Measurements from ENCODE around the gene AUNIP. TPM values are rescaled to one million over a fixed set of nuclear protein-coding genes. Genes with fewer than 3 reads are reported as not detected.

Gene AUNIP
- total RNA-seq, 1 donor from 2014 or later = 0.26 TPM

DNA sequence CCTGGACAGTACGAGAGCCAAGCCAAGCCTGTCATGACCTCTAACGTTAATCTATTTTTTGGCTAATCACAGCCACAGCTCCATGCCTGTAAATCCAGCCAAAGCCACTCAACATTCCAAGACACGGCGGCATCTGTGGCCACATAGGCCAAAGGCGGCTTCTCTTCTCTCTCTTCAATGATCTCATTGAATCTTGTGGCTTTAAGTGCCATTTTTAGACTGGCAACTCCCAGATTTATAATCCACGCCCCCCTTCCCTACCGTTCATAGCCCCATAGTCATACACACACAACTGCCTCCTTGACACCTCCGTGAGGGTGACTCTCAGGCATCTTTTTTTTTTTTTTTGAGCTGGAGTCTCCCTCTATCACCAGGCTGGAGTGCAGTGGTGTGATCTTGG is 64.9 kb downstream of the AUNIP start:
- no peak for DNase-seq (ENCODE audit: low spot score)

DNA sequence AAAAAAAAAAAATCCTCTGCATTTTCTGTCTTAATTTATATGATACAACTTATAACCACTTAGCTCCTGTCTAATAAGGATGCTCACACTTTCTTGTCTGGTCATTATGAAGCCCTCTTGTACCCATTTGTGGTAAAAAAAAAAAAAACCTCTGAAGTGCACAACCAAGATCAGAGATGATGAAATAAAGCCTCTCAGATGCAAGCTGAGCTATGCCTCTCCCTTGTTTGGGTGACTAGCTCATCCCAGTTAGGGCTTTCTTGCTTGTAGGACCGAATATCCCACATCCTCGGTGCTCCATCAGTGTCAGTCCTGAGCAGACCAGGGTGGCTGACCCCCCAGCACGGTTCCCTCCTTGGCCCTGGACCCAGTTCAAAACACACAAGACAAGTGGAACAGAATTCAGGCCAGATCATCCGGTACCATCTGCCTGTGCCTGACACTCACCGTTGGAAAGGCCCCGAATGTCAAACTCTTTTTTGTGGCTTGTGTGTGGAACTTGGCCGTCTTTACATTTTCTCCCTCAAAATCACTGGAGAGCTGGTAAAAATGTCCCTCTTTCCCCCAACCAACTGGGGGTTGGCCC is 65.6 kb downstream of the AUNIP start:
- no peak for DNase-seq (ENCODE audit: low spot score)

DNA sequence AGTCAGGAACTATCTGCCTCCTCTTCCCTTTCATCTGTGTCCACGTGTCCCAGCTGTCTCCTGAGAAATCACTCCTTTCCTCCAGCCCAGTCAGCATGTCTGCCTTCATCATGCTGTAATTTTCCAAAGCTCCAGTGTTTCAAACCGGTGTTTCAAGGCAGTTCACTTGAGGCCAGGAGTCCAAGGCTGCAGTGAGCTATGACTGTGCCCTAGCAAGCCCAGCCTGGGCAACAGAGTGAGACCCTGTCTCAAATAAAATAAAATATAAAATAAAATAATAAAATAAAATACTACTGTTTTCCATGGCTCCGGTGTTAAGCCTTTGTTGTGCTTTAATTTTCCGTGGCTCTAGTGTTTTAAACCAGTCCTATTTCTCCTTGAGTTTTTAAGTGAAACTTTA is 67.1 kb downstream of the AUNIP start:
- no peak for DNase-seq (ENCODE audit: low spot score)

DNA sequence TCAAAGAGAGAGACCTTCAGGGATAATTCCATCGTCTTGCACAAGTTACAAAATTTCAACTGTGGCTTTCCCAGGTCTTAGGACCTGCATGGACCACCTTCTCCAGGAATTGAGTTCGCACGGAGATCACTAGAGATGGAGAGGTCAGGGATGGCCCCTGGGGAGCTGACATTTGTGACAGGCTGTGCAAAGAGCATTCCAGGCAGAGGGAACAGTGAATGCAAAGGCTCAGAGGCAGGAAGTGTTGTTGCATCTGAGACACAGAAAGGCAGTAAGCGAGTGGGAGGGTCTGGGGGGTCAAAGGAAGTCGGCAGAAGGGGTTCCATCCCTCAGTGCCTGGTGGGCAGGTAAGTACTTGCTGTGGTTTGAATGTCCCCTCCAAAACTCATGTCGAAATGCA is 68.8 kb downstream of the AUNIP start:
- no peak for DNase-seq (ENCODE audit: low spot score)

DNA sequence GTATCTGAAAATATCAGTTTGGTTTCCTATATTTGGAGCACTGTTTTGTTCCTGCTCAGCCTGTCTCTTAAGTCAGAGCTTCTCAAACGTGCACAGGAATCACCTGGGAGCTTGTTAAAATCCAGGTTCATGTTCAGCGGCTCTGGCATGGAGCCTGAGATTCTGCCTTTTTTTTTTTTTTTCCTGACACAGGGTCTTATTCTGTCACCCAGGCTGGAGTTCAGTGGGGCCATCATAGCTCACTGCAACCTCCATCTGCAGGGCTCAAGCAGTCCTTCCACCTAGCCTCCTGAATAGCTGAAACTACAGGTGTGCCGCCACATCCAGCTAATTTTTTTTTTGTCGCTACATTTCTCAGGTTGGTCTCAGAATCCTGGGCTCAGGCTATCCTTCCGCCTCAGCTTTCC is 71.5 kb downstream of the AUNIP start:
- DNase-seq (ENCODE audit: low spot score) = no peak

DNA sequence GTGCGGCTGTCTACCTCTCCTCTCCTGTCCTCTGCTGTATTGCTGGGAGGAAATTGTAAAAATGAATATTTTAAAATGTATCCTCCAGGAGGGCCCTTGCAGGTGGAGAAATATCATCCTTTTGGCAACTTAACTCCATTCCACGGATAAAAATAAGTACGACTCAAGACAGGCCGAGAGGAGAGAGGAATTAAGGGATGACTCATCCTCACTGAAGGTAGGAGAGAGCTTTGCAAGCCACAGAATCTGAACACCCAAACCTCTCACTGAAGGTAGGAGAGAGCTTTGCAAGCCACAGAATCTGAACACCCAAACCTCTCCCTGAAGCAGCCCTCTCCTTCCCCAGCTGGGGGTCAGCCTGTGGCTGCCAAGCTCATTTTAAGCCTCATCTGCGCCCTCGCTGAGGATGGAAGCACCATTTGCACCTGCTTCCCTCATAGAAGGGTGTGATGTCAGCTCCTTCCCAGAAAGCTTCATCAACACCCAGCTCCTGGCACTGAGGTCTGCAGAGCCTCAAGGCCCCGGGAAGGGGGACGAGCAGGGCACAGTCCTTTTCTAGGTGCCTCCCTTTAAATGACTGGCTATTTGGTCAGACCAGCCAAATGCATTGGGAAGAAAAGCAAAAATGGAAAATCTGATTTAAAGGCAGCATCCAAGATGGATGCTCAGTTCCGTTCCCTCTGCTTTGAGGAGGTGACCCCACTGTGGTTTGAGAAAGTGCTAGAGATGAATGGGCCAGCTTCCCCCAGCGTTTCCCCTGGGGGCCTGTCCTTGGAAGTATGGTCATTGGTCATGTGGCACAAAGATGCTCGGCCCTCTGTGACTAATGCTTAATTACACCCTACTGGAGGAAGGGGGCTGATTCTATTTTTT is 72.1 kb downstream of the AUNIP start:
- no peak for DNase-seq (ENCODE audit: low spot score)

DNA sequence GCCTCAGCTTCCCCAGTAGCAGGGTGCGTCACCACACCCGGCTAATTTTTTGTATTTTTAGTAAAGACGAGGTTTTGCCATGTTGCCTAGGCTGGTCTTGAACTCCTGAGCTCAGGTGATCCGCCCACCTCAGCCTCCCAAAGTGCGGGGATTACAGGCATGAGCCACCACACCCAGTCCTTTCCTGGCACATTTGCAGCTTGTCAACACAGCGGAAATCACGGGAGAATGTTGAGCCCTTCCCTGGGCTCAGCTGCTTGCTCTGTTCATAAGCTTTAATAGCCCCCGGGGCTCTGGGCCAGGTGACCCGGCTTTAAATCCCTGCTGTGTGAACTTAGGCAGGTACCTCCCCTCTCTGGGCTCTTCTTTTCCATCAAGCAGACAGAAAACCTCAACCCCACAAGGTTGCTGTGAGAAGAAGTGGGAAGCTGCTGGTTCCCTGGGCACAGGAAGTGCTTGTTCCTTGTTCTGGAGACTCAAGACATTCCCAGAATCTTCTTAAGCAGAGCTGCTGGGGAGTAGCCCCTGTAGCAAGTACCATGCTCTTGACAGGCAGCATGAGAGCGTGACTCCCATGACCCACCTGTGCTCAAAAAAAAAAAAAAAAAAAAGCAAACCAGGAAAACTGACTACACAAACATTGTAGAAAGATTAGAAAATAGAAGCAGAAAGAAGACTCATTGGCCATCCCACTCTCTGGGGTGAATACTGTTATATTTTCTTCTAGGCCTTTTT is 73.8 kb downstream of the AUNIP start:
- no peak for DNase-seq (ENCODE audit: low spot score)

DNA sequence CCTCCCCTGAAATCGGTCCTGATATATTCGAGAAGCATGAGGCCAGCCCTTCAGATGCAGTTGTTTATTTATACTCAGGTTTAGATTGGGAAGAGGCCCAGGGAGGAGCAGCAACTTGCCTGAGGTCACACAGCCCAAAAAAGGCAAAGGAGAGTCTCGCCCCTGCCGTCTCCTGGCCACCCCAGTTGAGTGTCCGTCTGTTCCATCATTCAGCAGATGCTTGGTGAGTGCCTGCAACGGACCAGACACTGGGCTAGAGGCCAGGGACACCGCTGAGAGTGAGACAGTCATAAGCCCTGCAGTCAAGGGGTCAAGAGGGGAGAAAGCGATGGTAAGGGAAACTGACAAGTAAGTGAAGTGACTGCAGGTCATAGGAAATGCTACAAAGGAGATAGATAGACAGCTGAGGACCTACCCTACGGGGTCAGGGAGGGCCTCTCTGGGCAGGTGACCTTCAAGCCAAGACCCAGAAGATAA is 74.6 kb downstream of the AUNIP start:
- DNase-seq (ENCODE audit: low spot score) = no peak

Other genes starting within 250 kb of the AUNIP start
- gene MAN1C1, start 242.7 kb downstream of the AUNIP start, total RNA-seq = 18.4 TPM
- 69.7 TPM for gene SELENON, start 59.3 kb downstream of the AUNIP start, total RNA-seq
- 77.1 TPM for gene MTFR1L, start 39.5 kb downstream of the AUNIP start, total RNA-seq
- 39.7 TPM for gene PAQR7, start 16.3 kb upstream of the AUNIP start, total RNA-seq
- 48.7 TPM for gene STMN1, start 47.0 kb upstream of the AUNIP start, total RNA-seq
- 43.6 TPM for gene PAFAH2, start 138.6 kb upstream of the AUNIP start, total RNA-seq
- 1.6 TPM for gene EXTL1, start 162.3 kb upstream of the AUNIP start, total RNA-seq
- gene SLC30A2, start 186.7 kb upstream of the AUNIP start, total RNA-seq = 166 TPM
- gene TRIM63, start 208.2 kb upstream of the AUNIP start, total RNA-seq = 6.1 TPM